GM23338 (cell line): ENCODE results near the gene PDIA6. TPM values are rescaled to one million over a fixed set of nuclear protein-coding genes. Genes with fewer than 3 reads are reported as not detected.
"Not testable (repeated sequence)": the region's sequence is repeated elsewhere in the genome, so short reads cannot be mapped to it uniquely, and the experiment has no call there.

Experiments
- ATAC-seq: fragments of 200-7000 bp; cut with Tn5 transposase; 3 replicates; pipeline ENCODE4 v1.9.1; 2020
- DNase-seq: peaks from one replicate; pipeline ENCODE4 v3.0.0-alpha.2; 2015; ENCODE audit warnings: low spot score
- H2AFZ ChIP-seq: fragments of 200-600 bp; sonication (generic); 2 replicates; pipeline ENCODE4 v1.8.0; 2016; ENCODE audit warnings: antibody characterized with exemption, mild to moderate bottlenecking, moderate library complexity
- H3F3A ChIP-seq: fragments of 200-600 bp; sonication (generic); replicated peaks from 2 replicates; pipeline ENCODE4 v1.8.0; 2017; ENCODE audit warnings: antibody characterized with exemption, mixed run types, low read depth
- H3K27ac ChIP-seq: fragments of 200-600 bp; sonication (generic); 2 replicates; pipeline ENCODE4 v1.6.1; 2016; ENCODE audit warnings: low read depth
- H3K27me3 ChIP-seq: fragments of 200-600 bp; sonication (generic); 2 replicates; pipeline ENCODE4 v1.8.0; 2016; ENCODE audit warnings: mild to moderate bottlenecking, mixed run types, moderate library complexity; ENCODE audit not compliant: insufficient read depth
- H3K36me3 ChIP-seq: fragments of 200-600 bp; sonication (generic); 2 replicates; pipeline ENCODE4 v1.8.0; 2016; ENCODE audit warnings: mild to moderate bottlenecking; ENCODE audit not compliant: insufficient read depth
- H3K4me1 ChIP-seq: fragments of 200-600 bp; sonication (generic); 2 replicates; pipeline ENCODE4 v1.8.0; 2016; ENCODE audit warnings: mild to moderate bottlenecking, moderate library complexity; ENCODE audit not compliant: insufficient read depth
- H3K4me2 ChIP-seq: fragments of 200-600 bp; sonication (generic); 2 replicates; pipeline ENCODE4 v1.7.1; 2017; ENCODE audit warnings: mixed run types
- H3K4me3 ChIP-seq: fragments of 200-600 bp; sonication (generic); 2 replicates; pipeline ENCODE4 v1.6.1; 2016; ENCODE audit warnings: mixed run types
- H3K79me2 ChIP-seq: fragments of 200-600 bp; sonication (generic); replicated peaks from 2 replicates; pipeline ENCODE4 v1.8.0; 2017; ENCODE audit warnings: mild to moderate bottlenecking; ENCODE audit not compliant: insufficient read depth
- H3K9me2 ChIP-seq: fragments of 200-600 bp; sonication (generic); 2 replicates; pipeline ENCODE4 v1.8.0; 2017; ENCODE audit not compliant: insufficient read depth
- H4K20me1 ChIP-seq: fragments of 200-600 bp; sonication (generic); replicated peaks from 2 replicates; pipeline ENCODE4 v1.8.0; 2017; ENCODE audit warnings: mild to moderate bottlenecking; ENCODE audit not compliant: insufficient read depth
- H3K27ac Mint-ChIP-seq: 2 replicates; pipeline ENCODE4 v1.8.0; 2020; ENCODE audit warnings: inconsistent platforms, mild to moderate bottlenecking, moderate library complexity, mixed read lengths
- H3K27me3 Mint-ChIP-seq: 3 replicates; pipeline ENCODE4 v1.8.0; 2022; ENCODE audit warnings: low read depth, mild to moderate bottlenecking, moderate library complexity, mixed read lengths, inconsistent platforms; ENCODE audit not compliant: insufficient read depth, poor library complexity
- H3K36me3 Mint-ChIP-seq: 3 replicates; pipeline ENCODE4 v1.8.0; 2021; ENCODE audit warnings: low read depth, mild to moderate bottlenecking, inconsistent platforms, moderate library complexity, mixed read lengths
- H3K4me1 Mint-ChIP-seq: 3 replicates; pipeline ENCODE4 v1.8.0; 2020; ENCODE audit warnings: mild to moderate bottlenecking, inconsistent platforms, mixed read lengths
- H3K4me3 Mint-ChIP-seq: 3 replicates; pipeline ENCODE4 v1.8.0; 2021; ENCODE audit warnings: moderate library complexity, mild to moderate bottlenecking, inconsistent platforms, mixed read lengths
- H3K9me3 Mint-ChIP-seq: 3 replicates; pipeline ENCODE4 v1.8.0; 2020; ENCODE audit warnings: moderate library complexity, mild to moderate bottlenecking, inconsistent platforms, mixed read lengths
- EZH2 ChIP-seq: fragments of 200-600 bp; sonication (generic); IDR thresholded peaks from one replicate; pipeline ENCODE4 v1.8.0; 2017; ENCODE audit warnings: antibody characterized with exemption, mild to moderate bottlenecking, low read depth; ENCODE audit not compliant: unreplicated experiment
- EZH2phosphoT487 ChIP-seq: fragments of 200-600 bp; sonication (generic); IDR thresholded peaks from one replicate; pipeline ENCODE4 v1.8.1; 2018; ENCODE audit warnings: antibody characterized with exemption; ENCODE audit not compliant: unreplicated experiment
- JUNB ChIP-seq: IDR thresholded peaks from one replicate; pipeline ENCODE4 v1.6.1; 2016; ENCODE audit warnings: antibody characterized with exemption; ENCODE audit not compliant: unreplicated experiment
- NANOG ChIP-seq: IDR thresholded peaks from 2 replicates; pipeline ENCODE4 v1.6.1; 2016; ENCODE audit warnings: antibody characterized with exemption, borderline replicate concordance
- POLR2AphosphoS5 ChIP-seq: IDR thresholded peaks from 2 replicates; pipeline ENCODE4 v1.6.1; 2016; ENCODE audit warnings: antibody characterized with exemption, low read depth
- STAT1 ChIP-seq: IDR thresholded peaks from one replicate; pipeline ENCODE4 v1.6.1; 2016; ENCODE audit warnings: antibody characterized with exemption; ENCODE audit not compliant: unreplicated experiment
- ZNF114 ChIP-seq: fragments of 250-450 bp; sonication (Bioruptor Pico); IDR thresholded peaks from 2 replicates; pipeline ENCODE4 v1.5.0; 2020; ENCODE audit warnings: mild to moderate bottlenecking, moderate library complexity
- polyA plus RNA-seq: library from polyadenylated mRNA; unstranded; fragments of >200 nt; fragmentation: Nextera tagmentation; extraction: Ambion mirVana; gene quantifications from 2 replicates; pipeline ENCODE4 v1.2.1, GENCODE V29; 2016
- total RNA-seq: library from RNA; depleted of rRNA; stranded (reverse); fragments of >200 nt; shearing (Covaris generic); gene quantifications from 2 replicates; pipeline ENCODE4 v1.2.3, GENCODE V29; 2014
- TF ChIP-seq, protein P1 (sequence below), 2 experiments: fragments of 200-600 bp in 1 of 2; sonication (generic) in 1 of 2; conservative IDR thresholded peaks; 2 replicates each; pipeline versions ENCODE4 v1.5.1 to v1.6.1; 2016 to 2017; ENCODE audit warnings: antibody characterized with exemption in 2 of 2, low read depth in 2 of 2, mild to moderate bottlenecking in 2 of 2, moderate library complexity in 1 of 2
- TF ChIP-seq, protein P2 (sequence below): IDR thresholded peaks from one replicate; pipeline ENCODE4 v1.6.1; 2018; ENCODE audit warnings: antibody characterized with exemption; ENCODE audit not compliant: unreplicated experiment

The PDIA6 gene
- total and polyA plus RNA-seq, 2 experiments from 2014 or later, result 331 to 382 TPM

DNA sequence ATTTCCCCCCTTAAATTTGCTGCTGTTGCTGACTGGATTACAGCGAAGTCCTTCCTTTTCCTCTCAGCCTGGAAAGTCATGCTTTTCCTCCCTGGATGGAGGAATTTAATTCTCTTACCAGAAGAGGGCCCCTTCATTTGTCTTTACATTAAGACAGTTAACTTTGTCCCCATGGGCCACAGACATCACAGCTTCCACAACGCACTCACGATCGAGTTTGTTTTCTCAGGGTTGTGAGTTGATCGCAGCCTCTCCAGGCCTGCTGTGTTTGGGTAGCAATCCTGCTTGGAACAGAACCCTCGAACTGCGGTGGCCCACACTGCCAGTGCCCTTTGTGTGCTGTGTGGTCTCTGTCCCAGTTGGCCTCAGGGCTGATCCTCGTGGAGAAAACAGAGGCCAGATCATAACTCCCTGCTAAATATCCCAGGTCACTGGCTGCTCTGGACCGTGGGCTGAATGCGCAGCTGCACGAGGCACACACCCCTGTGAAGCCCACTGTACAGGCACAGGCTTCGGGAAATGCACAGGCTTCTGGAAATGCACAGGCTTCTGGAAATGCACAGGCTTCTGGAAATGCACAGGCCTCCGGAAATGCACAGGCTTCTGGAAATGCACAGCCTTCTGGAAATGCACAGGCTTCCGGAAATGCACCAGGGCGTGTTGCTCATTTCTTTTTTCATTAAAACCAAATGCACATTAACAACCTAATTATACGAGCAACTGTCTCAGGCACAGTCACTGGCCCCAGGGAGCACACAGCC, 2.2 kb upstream of the PDIA6 start (continued):
- TF ChIP-seq, protein P1, sequence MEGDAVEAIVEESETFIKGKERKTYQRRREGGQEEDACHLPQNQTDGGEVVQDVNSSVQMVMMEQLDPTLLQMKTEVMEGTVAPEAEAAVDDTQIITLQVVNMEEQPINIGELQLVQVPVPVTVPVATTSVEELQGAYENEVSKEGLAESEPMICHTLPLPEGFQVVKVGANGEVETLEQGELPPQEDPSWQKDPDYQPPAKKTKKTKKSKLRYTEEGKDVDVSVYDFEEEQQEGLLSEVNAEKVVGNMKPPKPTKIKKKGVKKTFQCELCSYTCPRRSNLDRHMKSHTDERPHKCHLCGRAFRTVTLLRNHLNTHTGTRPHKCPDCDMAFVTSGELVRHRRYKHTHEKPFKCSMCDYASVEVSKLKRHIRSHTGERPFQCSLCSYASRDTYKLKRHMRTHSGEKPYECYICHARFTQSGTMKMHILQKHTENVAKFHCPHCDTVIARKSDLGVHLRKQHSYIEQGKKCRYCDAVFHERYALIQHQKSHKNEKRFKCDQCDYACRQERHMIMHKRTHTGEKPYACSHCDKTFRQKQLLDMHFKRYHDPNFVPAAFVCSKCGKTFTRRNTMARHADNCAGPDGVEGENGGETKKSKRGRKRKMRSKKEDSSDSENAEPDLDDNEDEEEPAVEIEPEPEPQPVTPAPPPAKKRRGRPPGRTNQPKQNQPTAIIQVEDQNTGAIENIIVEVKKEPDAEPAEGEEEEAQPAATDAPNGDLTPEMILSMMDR (conservative IDR thresholded peaks at IDR 0.05; ENCODE audit: low read depth in 2 of 2), result peak; percentile 17 to 23; a peak in 2 of 4 replicates

DNA sequence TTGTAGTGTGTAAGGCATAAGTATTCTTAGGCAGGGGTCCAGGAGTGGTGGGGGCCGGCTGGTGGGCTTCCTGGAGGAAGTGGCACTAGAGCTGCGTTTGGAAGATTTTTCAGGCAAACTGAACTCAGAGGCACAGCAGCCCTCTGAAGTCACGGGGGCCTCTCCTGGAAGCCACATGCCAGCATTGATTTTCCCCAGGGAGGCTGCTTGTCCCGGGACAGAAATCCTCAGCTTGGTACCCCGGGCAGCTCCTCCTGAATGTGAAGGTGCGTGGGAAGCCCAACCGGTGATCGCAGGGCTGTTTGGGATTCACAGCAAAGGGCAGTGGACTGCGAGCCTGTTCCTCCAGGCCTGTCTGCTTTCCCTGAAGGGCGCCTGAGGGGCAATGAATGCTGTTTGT, 1.6 kb upstream of the PDIA6 start:
- Histone ChIP-seq H2AFZ (peak overlapping the region; percentile 92), H3K4me2 (peak overlapping the region; percentile 69)
- ATAC-seq, result peak; percentile 5; the same call in 2 of the 3 replicates

DNA sequence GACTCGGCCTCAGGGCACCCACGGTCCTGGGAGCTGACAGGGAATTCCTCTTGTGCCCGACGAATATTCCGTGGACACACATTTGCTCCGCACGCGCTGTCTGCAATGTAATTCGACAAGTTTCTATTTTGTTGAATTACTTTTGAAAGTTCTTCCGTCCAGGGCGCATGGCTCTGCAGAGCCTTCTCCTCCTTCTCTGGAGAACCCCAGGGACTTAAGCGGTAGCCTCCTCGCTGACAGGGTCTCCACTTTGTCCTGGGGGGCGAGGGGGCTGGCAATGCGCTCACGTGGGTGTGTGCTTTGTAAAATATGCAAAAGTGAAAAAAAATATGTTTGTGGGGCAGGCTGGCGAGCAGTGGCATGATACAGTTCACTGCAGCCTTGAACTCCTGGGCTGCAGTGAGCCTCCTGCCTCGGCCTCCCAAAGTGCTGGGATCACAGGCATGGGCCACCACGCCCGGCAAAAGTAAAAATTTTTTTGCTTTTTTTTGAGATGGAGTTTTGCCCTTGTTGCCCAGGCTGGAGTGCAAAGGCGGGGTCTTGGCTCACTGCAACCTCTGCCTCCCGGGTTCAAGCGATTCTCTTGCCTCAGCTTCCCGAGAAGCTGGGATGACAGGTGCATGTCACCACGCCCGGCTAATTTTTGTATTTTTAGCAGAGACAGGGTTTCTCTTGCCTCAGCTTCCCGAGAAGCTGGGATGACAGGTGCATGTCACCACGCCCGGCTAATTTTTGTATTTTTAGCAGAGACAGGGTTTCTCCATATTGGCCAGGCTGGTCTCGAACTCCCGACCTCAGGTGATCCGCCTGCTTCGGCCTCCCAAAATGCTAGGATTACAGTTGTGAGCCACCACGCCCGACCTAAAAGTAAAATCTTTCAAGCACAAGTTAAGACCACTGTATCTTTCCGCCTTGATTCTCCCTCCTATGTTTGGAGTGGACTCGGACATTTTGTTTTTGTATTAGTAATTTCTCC, 866 bp upstream of the PDIA6 start:
- DNase-seq, ATAC-seq, H3K27ac Mint-ChIP-seq, H3K27me3 ChIP-seq, H3K9me3 Mint-ChIP-seq, H3K27ac ChIP-seq, H3K36me3 ChIP-seq, H3F3A ChIP-seq, H3K9me2 ChIP-seq, H3K36me3 Mint-ChIP-seq: not testable (repeated sequence)
- H3K4me2 ChIP-seq, result peak overlapping the region; percentile 87
- H3K4me1 ChIP-seq, result peaks cover 29% of the 10 kb centered on the region
- Mint-ChIP-seq H3K27me3 (peaks cover 13% of the 10 kb centered on the region), H3K4me3 (peak overlapping the region; percentile 75), H3K4me1 (peaks cover 30% of the 10 kb centered on the region)
- peak overlapping the region; percentile 73 for H3K4me3 ChIP-seq
- H2AFZ ChIP-seq, result peak overlapping the region; percentile 92
- peaks cover 28% of the 10 kb centered on the region for H4K20me1 ChIP-seq
- H3K79me2 ChIP-seq, result peaks cover 40% of the 10 kb centered on the region

More for the DNA sequence above, 1.6 kb upstream of the PDIA6 start:
- Mint-ChIP-seq H3K9me3 (no peaks in the 10 kb centered on the region), H3K27ac (no peak overlapping the region), H3K4me1 (peaks cover 27% of the 10 kb centered on the region), H3K4me3 (peak overlapping the region; percentile 43; the same call in 2 of the 3 replicates), H3K36me3 (peaks cover 3% of the 10 kb centered on the region; the same call in 1 of the 3 replicates), H3K27me3 (peaks cover 13% of the 10 kb centered on the region)
- TF ChIP-seq, protein P1 (conservative IDR thresholded peaks at IDR 0.05; ENCODE audit: low read depth in 2 of 2), result no peak
- TF ChIP-seq EZH2, result no peak
- TF ChIP-seq, protein P2, sequence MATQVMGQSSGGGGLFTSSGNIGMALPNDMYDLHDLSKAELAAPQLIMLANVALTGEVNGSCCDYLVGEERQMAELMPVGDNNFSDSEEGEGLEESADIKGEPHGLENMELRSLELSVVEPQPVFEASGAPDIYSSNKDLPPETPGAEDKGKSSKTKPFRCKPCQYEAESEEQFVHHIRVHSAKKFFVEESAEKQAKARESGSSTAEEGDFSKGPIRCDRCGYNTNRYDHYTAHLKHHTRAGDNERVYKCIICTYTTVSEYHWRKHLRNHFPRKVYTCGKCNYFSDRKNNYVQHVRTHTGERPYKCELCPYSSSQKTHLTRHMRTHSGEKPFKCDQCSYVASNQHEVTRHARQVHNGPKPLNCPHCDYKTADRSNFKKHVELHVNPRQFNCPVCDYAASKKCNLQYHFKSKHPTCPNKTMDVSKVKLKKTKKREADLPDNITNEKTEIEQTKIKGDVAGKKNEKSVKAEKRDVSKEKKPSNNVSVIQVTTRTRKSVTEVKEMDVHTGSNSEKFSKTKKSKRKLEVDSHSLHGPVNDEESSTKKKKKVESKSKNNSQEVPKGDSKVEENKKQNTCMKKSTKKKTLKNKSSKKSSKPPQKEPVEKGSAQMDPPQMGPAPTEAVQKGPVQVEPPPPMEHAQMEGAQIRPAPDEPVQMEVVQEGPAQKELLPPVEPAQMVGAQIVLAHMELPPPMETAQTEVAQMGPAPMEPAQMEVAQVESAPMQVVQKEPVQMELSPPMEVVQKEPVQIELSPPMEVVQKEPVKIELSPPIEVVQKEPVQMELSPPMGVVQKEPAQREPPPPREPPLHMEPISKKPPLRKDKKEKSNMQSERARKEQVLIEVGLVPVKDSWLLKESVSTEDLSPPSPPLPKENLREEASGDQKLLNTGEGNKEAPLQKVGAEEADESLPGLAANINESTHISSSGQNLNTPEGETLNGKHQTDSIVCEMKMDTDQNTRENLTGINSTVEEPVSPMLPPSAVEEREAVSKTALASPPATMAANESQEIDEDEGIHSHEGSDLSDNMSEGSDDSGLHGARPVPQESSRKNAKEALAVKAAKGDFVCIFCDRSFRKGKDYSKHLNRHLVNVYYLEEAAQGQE, result no peak
- TF ChIP-seq NANOG, result no peak
- no peak for TF ChIP-seq JUNB
- TF ChIP-seq ZNF114, result no peak
- TF ChIP-seq EZH2phosphoT487, result no peak
- no peak for TF ChIP-seq POLR2AphosphoS5
- TF ChIP-seq STAT1, result no peak
- Histone ChIP-seq H4K20me1 (peaks cover 21% of the 10 kb centered on the region), H3K27ac (peak overlapping the region; percentile 82; the same call in 1 of the 2 replicates), H3K4me1 (peaks cover 22% of the 10 kb centered on the region), H3K27me3 (no peaks in the 10 kb centered on the region), H3F3A (peaks cover 10% of the 10 kb centered on the region; the same call in 1 of the 2 replicates), H3K79me2 (peaks cover 33% of the 10 kb centered on the region), H3K36me3 (no peaks in the 10 kb centered on the region; the same call in 1 of the 2 replicates), H3K4me3 (no peak overlapping the region), H3K9me2 (no peaks in the 10 kb centered on the region)
- peak; percentile 38 for DNase-seq
